Epithelial cell of proximal tubule (primary cell): ENCODE measurements around the gene SLC35G3. TPM values are rescaled to one million over a fixed set of nuclear protein-coding genes. Genes with fewer than 3 reads are reported as not detected.
"Not testable (repeated sequence)": the region's sequence is repeated elsewhere in the genome, so short reads cannot be mapped to it uniquely, and the experiment has no call there.

ENCODE experiments used
- DNase-seq: peaks from one replicate; pipeline ENCODE4 v3.0.0-alpha.2; 2011; ENCODE audit warnings: low read depth
- H3K4me3 ChIP-seq: 2 replicates; pipeline ENCODE4 v1.5.1; 2011; ENCODE audit warnings: low read depth, mild to moderate bottlenecking, low read length
- CTCF ChIP-seq: conservative IDR thresholded peaks from 2 replicates; pipeline ENCODE4 v1.5.1; 2012; ENCODE audit warnings: low read depth, mild to moderate bottlenecking, low read length
- total RNA-seq: library from RNA; depleted of rRNA; stranded (reverse); fragments of >200 nt; gene quantifications from 2 replicates; pipeline ENCODE4 v1.2.3, GENCODE V29; 2015

SLC35G3 gene
- total RNA-seq, 1 donor from 2014 or later: not detected

GRCh38 chr17:35238821-35239220 is 44.6 kb upstream of the SLC35G3 start:
- TF ChIP-seq CTCF: no peak
- DNase-seq: peak; percentile 15

GRCh38 chr17:35236821-35237220 is 42.6 kb upstream of the SLC35G3 start:
- no peak for TF ChIP-seq CTCF
- no peak overlapping the region for H3K4me3 ChIP-seq
- peak; percentile 42 for DNase-seq

More at GRCh38 chr17:35238821-35239220, 44.6 kb upstream of the SLC35G3 start:
- no peak overlapping the region for H3K4me3 ChIP-seq

- no peak overlapping the region for H3K4me3 ChIP-seq
- no peak for DNase-seq
- no peak for TF ChIP-seq CTCF
Measured at GRCh38 chr17:35235917-35236316, 41.7 kb upstream of the SLC35G3 start.

GRCh38 chr17:35235289-35235688 is 41.1 kb upstream of the SLC35G3 start:
- DNase-seq: no peak
- TF ChIP-seq CTCF: no peak
- H3K4me3 ChIP-seq: no peak overlapping the region

- not testable (repeated sequence) for H3K4me3 ChIP-seq, DNase-seq
Measured at GRCh38 chr17:35234315-35234714, 40.1 kb upstream of the SLC35G3 start.

- no peak for DNase-seq
- no peak overlapping the region for H3K4me3 ChIP-seq
- no peak for TF ChIP-seq CTCF
Measured at GRCh38 chr17:35229638-35230037, 35.4 kb upstream of the SLC35G3 start.

GRCh38 chr17:35227546-35227945 is 33.4 kb upstream of the SLC35G3 start:
- no peak for DNase-seq
- no peak overlapping the region for H3K4me3 ChIP-seq

More at GRCh38 chr17:35227546-35227945, 33.4 kb upstream of the SLC35G3 start:
- TF ChIP-seq CTCF: no peak
